Measurements from ENCODE around the gene MUC3A.

- no peak for TF ChIP-seq EZH2 (IDR thresholded peaks at IDR 0.05; ENCODE audit: borderline replicate concordance, low read depth, low read length, poor library complexity, severe bottlenecking)
- TF ChIP-seq, protein P1, sequence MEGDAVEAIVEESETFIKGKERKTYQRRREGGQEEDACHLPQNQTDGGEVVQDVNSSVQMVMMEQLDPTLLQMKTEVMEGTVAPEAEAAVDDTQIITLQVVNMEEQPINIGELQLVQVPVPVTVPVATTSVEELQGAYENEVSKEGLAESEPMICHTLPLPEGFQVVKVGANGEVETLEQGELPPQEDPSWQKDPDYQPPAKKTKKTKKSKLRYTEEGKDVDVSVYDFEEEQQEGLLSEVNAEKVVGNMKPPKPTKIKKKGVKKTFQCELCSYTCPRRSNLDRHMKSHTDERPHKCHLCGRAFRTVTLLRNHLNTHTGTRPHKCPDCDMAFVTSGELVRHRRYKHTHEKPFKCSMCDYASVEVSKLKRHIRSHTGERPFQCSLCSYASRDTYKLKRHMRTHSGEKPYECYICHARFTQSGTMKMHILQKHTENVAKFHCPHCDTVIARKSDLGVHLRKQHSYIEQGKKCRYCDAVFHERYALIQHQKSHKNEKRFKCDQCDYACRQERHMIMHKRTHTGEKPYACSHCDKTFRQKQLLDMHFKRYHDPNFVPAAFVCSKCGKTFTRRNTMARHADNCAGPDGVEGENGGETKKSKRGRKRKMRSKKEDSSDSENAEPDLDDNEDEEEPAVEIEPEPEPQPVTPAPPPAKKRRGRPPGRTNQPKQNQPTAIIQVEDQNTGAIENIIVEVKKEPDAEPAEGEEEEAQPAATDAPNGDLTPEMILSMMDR (conservative IDR thresholded peaks at IDR 0.05; ENCODE audit: low read depth, low read length) = no peak
Observed at GRCh38 chr7:101012931-101013330, 63.6 kb downstream of the MUC3A start.
